ENCODE data around the gene CCDC88C.
A peak's percentile ranks its signal among the peaks of the same experiment; 100 is the strongest.

The CCDC88C gene

DNA sequence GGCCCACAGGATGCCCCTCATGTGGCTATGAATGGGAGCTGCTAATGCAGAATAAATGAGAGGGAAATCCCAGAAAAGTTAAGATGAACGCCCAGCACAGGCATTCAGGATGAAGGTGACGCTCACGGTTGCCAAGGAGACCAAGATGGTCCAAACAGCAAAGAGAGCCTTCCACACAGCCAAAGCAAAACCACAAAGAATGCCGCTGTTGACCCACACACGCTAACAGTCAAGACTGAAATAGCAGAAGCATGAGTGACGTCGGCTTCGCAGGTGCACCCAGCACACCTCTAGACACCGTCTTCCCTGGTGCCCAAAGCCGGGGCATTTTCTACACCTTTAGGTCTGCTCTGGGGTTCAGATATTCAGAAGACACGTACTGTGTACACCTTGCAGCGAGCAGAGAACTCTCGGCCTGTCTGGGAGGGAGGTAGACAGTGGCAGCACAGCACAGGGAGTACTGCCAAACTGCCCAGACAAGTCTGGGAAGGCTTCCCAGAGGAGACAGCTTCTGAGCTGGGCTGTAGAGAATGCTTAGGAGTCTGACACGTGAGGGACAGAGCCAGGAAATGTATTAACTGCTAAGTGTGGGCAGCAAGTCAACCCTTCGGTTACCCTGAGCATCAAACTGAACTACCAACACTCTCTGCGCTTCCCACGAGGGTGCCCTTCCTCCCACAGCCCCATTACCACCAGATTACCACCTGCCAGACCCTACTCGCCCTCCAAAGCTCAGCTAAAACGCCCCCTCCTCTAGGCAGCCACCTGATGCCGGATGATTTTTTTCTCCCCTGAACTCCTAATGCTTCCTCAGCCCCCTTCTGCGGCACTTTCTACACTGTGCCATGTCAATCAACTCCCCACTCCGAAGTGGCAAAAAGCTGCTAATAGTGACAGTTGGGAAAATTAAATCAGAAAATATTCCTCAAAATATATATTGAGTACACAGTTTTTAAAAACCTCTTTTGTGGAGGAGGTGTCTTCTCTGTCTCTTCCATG lies 50.1 kb downstream of the CCDC88C start:
- peak; percentile 44 for DNase-seq (ENCODE audit: low read depth, low spot score)

DNA sequence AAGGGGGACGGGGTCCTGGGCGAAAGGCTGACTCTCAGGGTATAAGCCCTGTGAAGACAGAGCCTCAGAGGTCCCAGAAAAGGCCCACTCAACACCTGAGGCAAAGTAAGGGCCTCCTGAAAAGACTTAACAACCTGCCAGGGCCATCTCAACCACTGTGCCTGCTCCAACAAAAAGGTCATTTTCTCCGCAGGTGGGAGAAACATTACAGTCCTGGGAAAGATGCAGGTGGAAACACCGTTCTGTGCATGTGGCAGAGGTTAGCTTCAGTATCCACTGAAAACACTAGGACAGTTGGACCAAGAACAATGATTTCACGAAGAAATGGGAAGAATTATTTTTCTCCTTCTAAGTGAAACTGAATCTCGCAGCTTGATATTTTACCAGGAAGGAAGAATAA lies 50.9 kb downstream of the CCDC88C start:
- no peak for DNase-seq (ENCODE audit: low read depth, low spot score)

DNA sequence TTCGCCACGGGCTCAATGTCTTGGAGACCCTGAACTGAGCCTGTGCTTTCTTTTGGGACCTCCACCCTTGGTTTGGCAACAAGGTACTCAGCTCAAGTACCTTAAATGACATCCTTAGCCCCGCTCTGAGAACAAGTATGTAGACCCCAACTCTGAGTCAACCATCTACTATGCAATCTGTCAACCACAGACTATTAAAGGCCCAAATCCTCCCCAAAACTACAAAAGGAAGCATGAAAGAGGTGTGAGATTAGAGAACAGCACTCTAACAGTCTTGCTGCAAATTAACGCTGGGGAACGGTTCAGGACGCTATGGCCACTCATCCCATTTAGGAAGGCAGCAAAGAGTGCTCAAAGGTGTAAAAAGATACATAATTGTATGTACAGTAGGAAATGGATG lies 52.1 kb downstream of the CCDC88C start:
- no peak for DNase-seq (ENCODE audit: low read depth, low spot score)

DNA sequence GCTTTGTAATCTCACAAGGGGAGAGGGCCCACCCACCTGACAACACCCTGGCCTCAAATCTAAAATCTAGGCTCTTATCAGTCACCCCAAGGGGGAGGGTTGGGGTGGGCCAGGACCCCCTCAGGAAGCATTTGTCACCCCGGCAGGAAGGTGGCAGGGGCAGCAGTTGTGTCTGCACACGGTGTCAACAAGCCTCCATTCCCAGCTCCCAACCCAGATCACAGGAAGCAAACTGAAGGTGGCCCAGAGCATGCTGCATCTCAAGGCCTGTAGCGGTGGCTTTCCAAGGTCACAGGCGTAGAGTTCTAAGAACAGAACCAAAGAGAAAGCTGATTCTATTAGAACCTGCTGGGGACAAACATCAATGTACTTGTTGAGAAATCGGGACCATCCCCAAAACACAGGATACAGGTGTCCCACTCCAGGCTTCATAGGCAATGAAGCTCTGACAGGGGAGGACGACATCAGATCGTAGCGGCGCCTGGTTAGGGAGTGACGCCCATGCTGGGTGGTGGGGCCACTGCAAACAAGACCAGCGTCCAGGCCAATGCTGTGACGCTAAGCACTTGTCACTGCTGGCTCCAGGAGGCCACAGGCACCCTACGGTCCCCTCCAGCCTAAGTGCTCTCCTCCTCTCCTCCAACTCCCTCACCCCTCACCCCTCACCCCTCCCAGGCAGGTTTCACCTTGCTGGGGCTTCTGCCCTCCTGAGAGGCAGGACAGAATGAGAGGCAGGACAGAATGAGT lies 52.9 kb downstream of the CCDC88C start:
- no peak for DNase-seq (ENCODE audit: low read depth, low spot score)

DNA sequence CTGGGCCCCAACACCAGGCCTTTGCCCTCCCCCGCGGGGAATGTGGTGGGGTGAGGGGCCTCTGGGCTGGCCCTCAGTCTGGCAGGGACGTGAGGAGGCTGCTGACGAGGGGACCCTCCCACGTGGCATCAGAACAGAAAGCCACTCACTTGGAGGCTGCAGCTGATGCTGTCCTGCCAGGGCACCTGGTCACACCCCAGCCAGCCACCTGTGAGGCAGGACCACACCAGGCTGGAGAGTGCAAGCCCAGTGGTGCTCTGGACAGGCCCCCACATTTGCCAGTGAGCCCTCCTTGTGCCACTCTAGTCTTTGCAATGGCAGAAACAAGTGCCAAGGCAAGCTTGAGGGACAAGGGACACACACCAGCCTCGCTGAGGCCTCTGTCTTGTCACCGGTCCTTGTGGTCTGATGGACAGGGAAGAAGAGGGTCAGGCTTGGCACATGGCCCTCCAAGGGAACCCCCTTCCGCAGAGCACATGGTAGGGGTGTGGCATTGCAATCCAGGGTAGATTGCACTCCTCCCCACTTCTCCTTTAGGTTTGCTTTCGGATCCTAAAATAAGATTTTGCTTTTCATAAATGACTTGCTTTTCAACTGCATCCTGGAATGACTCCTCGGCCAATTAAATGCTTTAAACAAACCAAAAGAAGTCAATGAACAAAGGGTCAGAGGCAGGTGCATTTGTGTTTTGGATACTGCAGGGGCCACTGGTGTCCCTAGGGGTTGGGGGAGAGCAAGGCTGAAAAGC lies 53.7 kb downstream of the CCDC88C start:
- no peak for DNase-seq (ENCODE audit: low read depth, low spot score)

DNA sequence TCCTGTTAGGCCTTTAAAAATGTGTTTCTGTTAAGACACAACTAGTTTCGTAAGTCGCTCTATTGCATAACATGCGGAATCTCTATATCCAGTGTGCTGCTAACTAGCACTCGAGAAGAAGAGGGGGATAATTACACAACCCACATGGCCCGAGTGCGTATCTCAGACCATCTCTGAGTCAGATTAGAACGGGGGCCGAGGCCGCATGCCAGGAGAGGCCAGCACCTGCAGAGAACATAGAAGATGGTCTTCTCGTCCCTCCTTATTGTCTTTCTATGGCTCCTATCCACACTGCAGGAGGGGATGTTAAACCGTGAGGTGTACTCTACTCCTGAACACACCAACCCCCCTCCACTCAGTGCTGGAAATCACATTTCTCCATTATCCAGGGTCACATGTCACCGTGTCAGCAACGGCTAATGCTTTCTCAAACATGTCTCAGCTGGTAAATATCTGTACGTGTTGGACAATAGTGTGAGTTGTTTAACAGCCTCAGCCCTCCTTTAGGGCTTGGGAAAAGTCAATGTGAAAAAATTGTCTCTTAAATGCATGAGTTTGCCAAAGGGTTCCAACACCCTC lies 56.3 kb downstream of the CCDC88C start:
- DNase-seq (ENCODE audit: low read depth, low spot score): no peak

DNA sequence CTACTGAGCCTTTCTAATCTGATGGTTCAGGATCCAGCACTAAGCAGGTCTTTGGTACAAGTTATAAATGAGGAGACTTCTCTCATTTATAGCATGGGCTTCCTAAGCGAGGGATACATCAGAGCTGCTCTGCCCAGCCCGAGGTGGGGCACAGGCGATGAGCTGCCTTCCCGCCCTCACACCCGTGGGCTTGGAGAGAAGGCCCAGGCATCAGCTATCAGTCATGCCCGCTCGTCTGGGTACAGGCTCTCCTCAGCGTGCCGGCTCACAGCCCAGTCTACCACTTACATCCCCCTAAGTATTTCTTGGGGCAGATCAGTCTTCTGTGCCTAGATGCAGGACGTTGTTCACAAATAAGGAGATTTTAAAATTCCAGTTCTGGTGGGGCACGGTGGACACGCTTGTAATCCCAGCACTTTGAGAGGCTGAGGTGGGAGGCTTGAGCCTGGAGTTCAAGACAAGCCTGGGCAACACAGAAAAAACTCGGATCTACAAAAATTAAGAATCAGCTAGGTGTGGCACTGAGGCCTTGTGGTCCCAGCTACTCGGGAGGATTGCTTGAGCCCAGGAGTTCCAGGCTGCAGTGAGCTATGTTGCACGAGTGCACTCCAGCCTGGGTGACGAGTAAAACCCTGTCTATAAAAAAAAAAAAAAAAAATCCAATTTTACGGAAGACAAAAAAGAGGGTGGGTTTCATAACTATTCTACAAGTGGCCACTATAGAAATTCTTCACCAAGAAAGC lies 57.0 kb downstream of the CCDC88C start:
- no peak for DNase-seq (ENCODE audit: low read depth, low spot score)

DNA sequence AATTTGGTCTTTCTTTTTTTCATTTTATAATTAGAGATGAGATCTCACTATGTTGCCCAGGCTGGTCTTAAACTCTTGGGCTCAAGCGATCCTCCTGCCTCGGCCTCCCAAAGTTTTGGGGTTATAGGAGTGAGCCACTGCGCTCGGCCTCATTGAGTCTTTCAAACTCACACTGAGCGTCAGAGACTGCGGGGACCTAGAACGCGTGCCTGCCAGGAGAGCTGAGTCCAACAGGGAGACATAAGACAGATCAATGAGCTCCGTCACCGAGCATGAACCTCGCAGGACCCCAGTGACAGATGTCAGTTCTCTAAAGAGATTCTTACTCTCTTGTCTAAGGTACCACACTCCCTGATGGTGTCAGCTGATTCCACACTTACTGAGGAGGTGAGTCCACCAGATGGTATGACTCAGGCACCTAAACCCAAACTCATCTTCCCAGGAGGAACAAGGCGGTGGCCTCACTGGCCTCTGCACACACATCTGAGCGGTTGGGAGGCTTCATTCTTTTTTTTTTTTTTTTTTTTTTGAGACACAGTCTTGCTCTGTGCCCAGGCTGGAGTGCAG lies 58.9 kb downstream of the CCDC88C start:
- DNase-seq (ENCODE audit: low read depth, low spot score): no peak

DNA sequence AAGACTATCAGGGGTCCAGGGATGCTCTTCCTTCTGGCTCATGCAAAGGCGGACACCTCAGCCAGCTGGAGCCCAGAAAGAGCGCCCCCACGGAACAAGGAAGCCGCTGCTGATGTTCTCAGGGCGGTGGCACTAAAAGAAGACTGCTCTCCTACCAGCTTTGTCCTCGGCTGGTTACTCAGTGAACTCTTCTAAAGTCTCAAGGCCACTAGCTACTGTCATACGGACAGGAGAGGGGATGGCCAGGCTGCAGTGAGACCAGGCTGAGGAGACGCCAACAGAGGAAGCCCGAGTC lies 59.6 kb downstream of the CCDC88C start:
- DNase-seq (ENCODE audit: low read depth, low spot score): no peak

DNA sequence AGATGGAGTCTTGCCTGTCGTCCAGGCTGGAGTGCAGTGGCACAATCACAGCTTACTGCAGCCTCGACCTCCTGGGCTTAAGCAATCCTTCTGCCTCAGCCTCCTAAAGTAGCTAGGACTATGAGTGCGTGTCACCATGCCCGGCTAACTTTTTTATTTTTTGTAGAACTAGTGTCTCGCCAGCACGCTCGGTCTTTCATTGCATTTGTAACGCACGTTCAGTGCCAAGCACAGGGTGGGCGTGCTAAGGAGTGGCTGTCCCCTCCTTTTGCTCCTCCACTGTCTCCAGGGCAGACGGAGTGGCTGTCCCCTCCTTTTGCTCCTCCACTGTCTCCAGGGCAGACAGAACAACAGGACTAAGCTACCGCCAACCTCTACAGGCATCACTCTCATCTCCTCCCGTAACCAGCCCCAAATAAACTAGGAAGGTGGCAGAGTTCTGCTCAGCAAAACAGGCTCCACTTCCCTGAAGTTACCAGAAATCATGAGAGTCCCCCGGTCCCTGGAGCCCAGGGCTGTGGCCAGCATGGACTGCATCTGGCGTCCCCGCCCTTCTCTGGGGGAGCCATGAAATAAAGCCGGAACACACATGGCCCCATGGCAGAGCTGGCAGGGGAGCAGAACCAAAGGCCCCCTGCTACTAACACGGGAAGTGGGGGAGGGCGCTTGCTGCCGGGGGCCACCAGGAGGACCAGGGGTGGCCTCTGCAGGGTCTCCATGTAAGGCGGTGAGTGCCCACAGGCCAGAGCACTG lies 60.2 kb downstream of the CCDC88C start:
- no peak for DNase-seq (ENCODE audit: low read depth, low spot score)

DNA sequence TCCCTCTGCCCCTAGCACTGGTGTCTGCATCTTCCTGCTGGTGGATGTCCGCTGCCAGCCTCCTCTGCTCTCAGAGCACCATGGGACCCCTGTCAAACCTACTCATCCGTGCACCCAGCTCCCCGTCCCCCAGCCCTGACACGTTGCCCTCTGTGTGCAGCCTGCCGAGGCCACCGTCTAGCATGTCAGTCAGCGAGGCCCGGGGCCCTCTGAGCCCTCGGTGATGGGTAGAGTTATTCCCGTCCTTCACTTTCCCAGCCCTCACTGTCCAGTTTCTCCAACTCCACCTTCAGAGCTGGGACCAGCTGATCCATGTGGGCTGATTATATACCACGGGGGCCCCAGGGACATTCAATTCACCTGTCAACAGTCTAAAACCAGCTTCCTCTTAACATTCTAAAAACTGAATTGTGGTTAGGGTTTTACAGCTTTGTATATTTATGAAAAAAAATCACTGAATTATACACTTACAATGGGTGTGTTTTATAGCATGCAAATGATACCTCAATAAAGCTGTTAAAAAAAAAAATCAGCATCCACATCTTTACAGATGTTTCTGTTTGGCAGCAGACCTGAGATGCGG lies 61.3 kb downstream of the CCDC88C start:
- DNase-seq (ENCODE audit: low read depth, low spot score): no peak

DNA sequence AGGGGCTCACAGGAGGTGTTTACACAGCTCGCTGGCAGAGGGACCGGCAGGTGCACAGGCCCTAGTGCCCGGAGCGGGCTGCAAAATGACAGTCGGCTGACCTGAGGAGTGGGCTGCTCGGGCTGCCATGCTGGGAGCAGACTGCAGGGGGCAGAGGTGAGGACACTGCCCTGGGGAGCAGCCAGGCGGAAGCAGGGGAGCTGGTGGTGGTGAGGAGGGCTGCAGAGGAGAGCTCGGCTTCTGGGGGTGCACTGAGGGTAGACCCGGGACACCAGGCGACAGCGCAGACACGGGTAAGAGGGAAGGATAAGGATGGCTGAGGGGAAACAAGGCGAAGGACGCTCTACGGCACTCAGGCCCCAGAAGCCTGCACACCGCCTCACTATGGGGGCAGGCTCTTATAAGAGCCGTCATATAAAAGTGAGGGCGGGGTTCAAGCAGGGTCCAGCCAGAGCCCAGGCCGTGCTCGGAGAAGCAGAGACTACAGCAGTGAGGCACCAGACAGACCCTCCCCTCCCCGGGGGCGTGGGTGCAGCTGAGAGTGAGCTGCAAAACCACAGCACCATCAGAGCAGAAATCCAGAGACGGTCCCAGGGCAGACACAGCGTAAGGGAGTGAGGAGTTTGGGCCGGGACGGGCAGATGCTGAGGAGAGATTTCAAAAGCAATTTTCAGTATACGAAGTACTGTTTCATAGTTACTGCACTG lies 62.5 kb downstream of the CCDC88C start:
- no peak for DNase-seq (ENCODE audit: low read depth, low spot score)

DNA sequence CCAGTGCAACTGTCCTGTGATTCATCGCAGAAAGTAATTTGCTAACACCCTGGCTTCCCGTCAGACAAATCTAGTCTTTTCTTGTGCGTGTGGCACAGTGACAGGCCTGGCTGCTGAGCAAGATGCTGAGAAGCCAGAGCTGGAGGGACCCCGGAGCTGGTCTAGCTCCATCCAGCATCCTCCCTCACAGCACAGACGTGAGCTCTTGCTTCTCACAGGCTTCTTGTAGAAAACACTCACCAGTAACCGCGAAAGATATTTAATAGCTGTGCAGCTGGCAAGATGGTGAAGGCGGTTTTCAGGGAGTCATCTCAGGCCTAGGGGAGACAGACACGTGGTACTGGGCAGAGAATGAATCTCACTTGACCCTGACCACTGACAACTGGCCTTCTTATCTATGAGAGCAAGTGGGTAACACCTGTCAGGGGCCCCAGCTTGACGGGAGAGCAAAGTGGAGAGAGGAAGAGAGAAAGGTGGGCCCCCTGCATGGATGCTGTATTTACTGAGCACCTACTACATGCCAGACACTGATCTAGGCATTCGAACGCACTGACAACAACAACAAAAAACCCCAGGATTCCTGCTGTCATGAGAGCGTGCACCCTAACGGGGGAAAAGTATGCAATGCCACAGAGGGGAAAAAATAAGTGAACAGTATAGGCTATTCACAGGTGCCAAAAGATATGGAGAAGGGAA lies 63.3 kb downstream of the CCDC88C start:
- DNase-seq (ENCODE audit: low read depth, low spot score): no peak

DNA sequence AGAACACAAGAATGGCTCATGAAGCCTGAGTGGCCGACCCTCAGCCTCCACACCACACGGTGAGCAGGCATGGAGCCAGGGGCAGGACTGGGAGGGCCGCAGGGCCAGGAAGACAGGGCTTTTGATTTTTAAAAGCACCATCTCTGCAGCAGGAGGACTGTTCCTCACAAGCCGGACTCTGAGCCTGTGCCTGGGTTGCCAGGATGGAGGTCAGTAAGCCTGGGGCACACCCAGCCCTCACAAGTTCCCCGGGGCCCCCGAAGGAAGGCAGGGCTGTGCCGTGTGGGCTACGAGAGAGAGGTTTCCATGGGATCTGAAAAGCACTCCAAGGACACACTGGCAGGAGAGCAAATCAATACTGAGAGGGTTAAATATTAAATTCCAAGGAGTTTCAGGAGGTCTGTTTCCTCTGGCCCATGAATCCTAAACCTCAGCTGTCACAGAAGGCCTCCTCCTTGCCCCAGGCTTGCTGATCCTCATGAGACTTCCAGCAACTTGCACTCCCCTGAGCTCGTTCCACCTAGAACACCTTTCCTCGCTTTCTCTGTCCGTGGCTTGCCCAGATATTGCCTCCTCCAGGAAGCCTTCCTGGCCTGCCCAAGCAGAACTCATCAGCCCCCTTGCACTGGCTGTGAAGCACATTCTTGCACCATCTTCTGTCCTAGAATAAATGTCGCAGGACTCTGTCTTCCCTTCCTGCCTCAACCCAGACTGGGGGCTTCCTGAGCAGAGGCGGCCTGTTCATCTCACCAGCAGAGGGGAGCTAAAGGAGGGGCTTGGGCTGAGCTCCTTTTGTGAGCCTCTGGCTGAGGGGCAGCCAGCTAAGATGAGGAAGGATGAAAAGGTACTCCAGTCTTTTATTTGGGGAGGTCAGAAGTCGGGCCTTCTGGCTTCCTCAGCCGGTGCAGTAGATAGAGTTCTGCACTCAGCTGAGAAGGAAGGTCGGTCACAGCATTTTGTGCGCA lies 64.6 kb downstream of the CCDC88C start:
- DNase-seq (ENCODE audit: low read depth, low spot score): no peak

DNA sequence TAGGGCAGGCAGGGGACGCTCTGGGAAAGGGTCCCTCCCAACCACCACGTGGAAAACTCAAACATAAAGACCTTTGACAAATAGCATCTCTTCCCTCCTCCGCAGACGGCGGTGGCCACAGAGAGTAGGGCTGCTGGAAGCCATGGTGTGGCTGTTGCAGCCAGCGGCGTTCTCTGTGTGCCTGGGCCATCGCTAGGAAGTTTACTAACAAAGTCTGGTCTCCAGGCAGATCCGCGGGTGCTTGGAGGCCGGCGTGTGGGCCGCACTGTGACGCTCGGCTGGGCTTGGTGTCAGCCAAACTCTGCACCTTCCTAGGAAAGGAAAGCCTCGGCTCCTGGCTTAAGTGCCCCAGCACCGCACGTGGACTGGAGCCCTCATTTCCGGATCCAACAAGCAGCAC lies 65.6 kb downstream of the CCDC88C start:
- no peak for DNase-seq (ENCODE audit: low read depth, low spot score)

DNA sequence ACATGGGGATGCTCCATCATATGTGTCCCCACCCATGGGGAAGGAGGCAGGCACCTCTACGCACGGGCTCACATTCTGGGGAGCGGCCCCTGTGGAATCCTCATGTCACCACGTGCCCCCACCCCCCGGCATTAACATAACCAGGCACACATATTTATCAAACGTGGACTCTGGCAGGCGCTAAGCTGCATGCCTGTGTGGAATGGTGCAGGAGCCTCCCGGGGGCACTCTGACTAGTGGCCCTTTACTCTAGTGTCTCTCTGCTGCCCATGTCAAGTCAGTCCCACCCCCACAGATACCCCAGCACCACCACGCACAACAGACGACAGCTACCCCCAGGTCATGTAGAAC lies 66.1 kb downstream of the CCDC88C start:
- no peak for DNase-seq (ENCODE audit: low read depth, low spot score)

DNA sequence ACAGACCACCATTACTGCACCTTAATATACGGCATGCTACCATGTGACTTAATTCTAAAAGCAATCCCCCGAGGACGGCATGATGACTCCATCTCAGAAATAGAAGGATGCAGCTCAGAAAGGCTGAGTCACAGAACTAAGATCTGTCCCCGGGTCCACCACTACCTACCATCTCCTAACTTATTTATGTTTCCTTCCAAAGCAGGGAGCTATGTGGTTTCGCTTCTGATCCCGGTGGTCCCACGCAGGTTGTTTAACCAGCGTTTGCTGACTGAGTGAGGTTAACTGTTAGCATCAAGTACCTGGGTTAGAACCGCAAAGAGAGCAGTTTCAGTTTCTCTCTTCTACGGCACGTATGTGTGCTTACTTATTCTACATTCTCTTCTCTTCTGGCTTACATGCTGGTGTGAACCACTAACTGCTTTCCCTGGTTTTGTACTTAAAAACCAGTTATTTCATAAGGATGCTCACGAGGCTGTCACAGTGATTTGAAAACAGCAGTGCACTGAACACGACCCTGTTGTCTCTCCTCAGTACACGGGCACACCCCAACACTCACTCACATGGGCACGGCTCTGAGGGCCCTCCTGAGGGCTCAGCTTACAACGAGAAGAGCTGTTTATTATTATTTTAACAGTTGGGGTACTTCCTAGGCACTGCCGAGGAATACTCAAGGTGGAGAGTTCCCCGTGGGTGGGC lies 66.7 kb downstream of the CCDC88C start:
- peak; percentile 38 for DNase-seq (ENCODE audit: low read depth, low spot score)

Data from activated CD4-positive, CD25-positive, alpha-beta regulatory T cell treated with anti-CD3 and anti-CD28 coated beads, Interleukin-2, amount 50 U/mL, for 16 hours (primary cell).